ENCODE data around the gene FANCF. TPM values are rescaled to one million over a fixed set of nuclear protein-coding genes. Genes with fewer than 3 reads are reported as not detected.
A peak's percentile ranks its signal among the peaks of the same experiment; 100 is the strongest.

Gene FANCF
- total and polyA plus RNA-seq, 2 donors (not counting 1 experiment from before 2014, with no cell fraction given), result 4.3 to 26.6 TPM

DNA sequence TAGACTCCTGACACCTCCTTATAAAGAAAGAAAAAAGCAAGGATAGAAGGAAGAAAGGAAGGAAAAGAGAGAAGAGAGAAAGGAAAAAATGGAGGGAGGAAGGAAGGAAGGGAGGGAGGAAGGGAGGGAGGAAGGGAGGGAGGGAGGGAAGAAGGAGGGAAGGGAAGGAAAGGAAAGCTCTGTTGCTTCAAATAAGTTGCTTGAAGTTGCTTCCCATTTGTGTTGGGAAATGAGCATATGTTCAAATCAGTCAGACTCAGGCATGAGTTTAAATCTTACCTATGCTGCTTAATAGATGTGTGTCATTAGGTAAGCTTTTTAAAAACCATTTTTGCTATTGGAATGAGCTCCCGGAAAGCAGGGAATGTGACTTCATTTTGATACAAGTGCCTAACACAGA is 34.2 kb upstream of the FANCF start:
- Histone ChIP-seq H3K9me3 (ENCODE audit: control extremely low read depth in 1 of 3, control insufficient read depth in 2 of 3, insufficient read depth in 1 of 3, low read length in 2 of 3) (no peaks in the 10 kb centered on the region), H3K9ac (ENCODE audit: low read length) (no peak overlapping the region), H3K4me2 (replicated peaks; ENCODE audit: low read depth, low read length, poor library complexity, severe bottlenecking) (no peak overlapping the region), H4K20me1 (ENCODE audit: control insufficient read depth, insufficient read depth, low read length, poor library complexity, severe bottlenecking) (no peaks in the 10 kb centered on the region), H3K27me3 (replicated peaks in 1 of 4; ENCODE audit: control extremely low read depth in 1 of 4, control insufficient read depth in 3 of 4, insufficient read depth in 4 of 4, low read length in 3 of 4) (peaks cover 0 to 7% (median 0%) of the 10 kb centered on the region in 4 experiments), H2AFZ (ENCODE audit: insufficient read depth, low read depth, low read length, poor library complexity, severe bottlenecking) (no peak overlapping the region), H3K4me3 (ENCODE audit: control extremely low read depth in 1 of 5, extremely low read depth in 1 of 5, insufficient read depth in 1 of 5, low read depth in 2 of 5, low read length in 4 of 5) (no peak overlapping the region), H3K79me2 (ENCODE audit: control insufficient read depth, insufficient read depth, low read length) (no peaks in the 10 kb centered on the region), H3K4me1 (ENCODE audit: control insufficient read depth in 2 of 2, insufficient read depth in 2 of 2, low read length in 2 of 2) (peaks cover 5 to 6% of the 10 kb centered on the region in 2 donors), H3K36me3 (replicated peaks in 1 of 2; ENCODE audit: control extremely low read depth in 1 of 2, control insufficient read depth in 1 of 2, extremely low read depth in 1 of 2, insufficient read depth in 2 of 2, low read length in 1 of 2) (no peaks in the 10 kb centered on the region), H3K27ac (ENCODE audit: low read length in 2 of 2) (no peak overlapping the region)
- peaks cover 8% of the 10 kb centered on the region for H3K4me1 Mint-ChIP-seq
- no peak overlapping the region for H3K27ac Mint-ChIP-seq
- WGBS (ENCODE audit: insufficient coverage), result 100% methylated on average over 1 of the region's 1 CpG
- intact Hi-C loops (cut with micrococcal nuclease), result no loop called here
- POLR2A ChIA-PET, result no interaction called here
- DNase-seq (no peak), ATAC-seq (ENCODE audit: low read depth) (no peak)
- H3K4me3 Mint-ChIP-seq, result no peak overlapping the region
- no peaks in the 10 kb centered on the region for H3K9me3 Mint-ChIP-seq (ENCODE audit: insufficient read depth)
- H3K27me3 Mint-ChIP-seq, result peaks cover 10% of the 10 kb centered on the region
- TF ChIP-seq, protein P1, sequence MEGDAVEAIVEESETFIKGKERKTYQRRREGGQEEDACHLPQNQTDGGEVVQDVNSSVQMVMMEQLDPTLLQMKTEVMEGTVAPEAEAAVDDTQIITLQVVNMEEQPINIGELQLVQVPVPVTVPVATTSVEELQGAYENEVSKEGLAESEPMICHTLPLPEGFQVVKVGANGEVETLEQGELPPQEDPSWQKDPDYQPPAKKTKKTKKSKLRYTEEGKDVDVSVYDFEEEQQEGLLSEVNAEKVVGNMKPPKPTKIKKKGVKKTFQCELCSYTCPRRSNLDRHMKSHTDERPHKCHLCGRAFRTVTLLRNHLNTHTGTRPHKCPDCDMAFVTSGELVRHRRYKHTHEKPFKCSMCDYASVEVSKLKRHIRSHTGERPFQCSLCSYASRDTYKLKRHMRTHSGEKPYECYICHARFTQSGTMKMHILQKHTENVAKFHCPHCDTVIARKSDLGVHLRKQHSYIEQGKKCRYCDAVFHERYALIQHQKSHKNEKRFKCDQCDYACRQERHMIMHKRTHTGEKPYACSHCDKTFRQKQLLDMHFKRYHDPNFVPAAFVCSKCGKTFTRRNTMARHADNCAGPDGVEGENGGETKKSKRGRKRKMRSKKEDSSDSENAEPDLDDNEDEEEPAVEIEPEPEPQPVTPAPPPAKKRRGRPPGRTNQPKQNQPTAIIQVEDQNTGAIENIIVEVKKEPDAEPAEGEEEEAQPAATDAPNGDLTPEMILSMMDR (IDR thresholded peaks at IDR 0.05), result no peak
- TF ChIP-seq EZH2 (IDR thresholded peaks at IDR 0.05; ENCODE audit: borderline replicate concordance, insufficient read depth, low read depth, low read length, poor library complexity, severe bottlenecking), result no peak
- CTCF ChIA-PET, result no interaction called here

DNA sequence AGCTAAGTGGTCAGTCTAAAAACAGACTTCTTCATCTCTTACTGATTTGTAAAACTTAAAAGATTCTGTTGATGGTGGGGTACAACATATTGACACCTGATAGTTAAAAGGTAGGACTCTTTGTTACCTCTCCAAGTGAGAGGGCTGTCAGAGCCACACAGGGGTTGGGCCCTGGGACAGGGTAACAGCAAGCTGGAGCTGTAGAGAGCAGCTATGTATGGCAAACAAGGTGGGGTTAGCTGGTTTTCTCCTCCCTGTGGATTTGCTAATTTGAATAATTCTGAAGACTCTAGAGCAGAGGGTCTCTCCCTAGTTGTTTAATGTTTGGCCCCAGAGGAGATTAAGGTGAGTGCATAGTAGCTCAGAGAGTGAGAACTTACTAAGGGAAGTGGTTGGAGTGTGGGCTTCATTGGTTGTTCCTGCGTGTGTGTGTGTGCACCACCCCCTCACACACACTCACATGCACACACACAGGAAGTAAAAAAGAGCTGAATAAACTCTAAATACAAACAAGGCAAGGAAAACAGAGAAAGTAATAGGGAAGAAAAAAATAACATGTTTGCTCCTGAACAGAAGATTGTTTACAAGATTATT is 31.6 kb upstream of the FANCF start:
- H3K4me1 ChIP-seq (ENCODE audit: control insufficient read depth in 2 of 2, insufficient read depth in 2 of 2, low read length in 2 of 2), result peaks cover 5 to 6% of the 10 kb centered on the region in 2 donors
- no peak overlapping the region for H3K4me2 ChIP-seq (replicated peaks; ENCODE audit: low read depth, low read length, poor library complexity, severe bottlenecking)
- ATAC-seq (ENCODE audit: low read depth), result no peak
- no CpG with 5 or more reads among the region's 1 CpG for WGBS (ENCODE audit: insufficient coverage)
- Mint-ChIP-seq H3K4me3 (no peak overlapping the region), H3K27ac (no peak overlapping the region), H3K27me3 (no peaks in the 10 kb centered on the region), H3K9me3 (ENCODE audit: insufficient read depth) (no peaks in the 10 kb centered on the region), H3K4me1 (peaks cover 8% of the 10 kb centered on the region)
- H3K79me2 ChIP-seq (ENCODE audit: control insufficient read depth, insufficient read depth, low read length), result no peaks in the 10 kb centered on the region
- no peak overlapping the region for H3K9ac ChIP-seq (ENCODE audit: low read length)
- no peaks in the 10 kb centered on the region for H3K9me3 ChIP-seq (ENCODE audit: control extremely low read depth in 1 of 3, control insufficient read depth in 2 of 3, insufficient read depth in 1 of 3, low read length in 2 of 3)
- no peak for DNase-seq
- POLR2A ChIA-PET, result no interaction called here
- TF ChIP-seq, protein P1 (IDR thresholded peaks at IDR 0.05), result no peak
- TF ChIP-seq EZH2 (IDR thresholded peaks at IDR 0.05; ENCODE audit: borderline replicate concordance, insufficient read depth, low read depth, low read length, poor library complexity, severe bottlenecking), result no peak
- H4K20me1 ChIP-seq (ENCODE audit: control insufficient read depth, insufficient read depth, low read length, poor library complexity, severe bottlenecking), result no peaks in the 10 kb centered on the region
- CTCF ChIA-PET, result no interaction called here
- no peaks in the 10 kb centered on the region for H3K36me3 ChIP-seq (replicated peaks in 1 of 2; ENCODE audit: control extremely low read depth in 1 of 2, control insufficient read depth in 1 of 2, extremely low read depth in 1 of 2, insufficient read depth in 2 of 2, low read length in 1 of 2)
- intact Hi-C loops (cut with micrococcal nuclease), result no loop called here
- H2AFZ ChIP-seq (ENCODE audit: insufficient read depth, low read depth, low read length, poor library complexity, severe bottlenecking), result peak overlapping the region; percentile 1
- H3K27ac ChIP-seq (ENCODE audit: low read length in 2 of 2), result no peak overlapping the region
- H3K27me3 ChIP-seq (replicated peaks in 1 of 4; ENCODE audit: control extremely low read depth in 1 of 4, control insufficient read depth in 3 of 4, insufficient read depth in 4 of 4, low read length in 3 of 4), result no peaks in the 10 kb centered on the region
- no peak overlapping the region for H3K4me3 ChIP-seq (ENCODE audit: control extremely low read depth in 1 of 5, extremely low read depth in 1 of 5, insufficient read depth in 1 of 5, low read depth in 2 of 5, low read length in 4 of 5)

All from B cell (primary cell).